Esophagus mucosa (tissue), 1 donor: ENCODE data around the gene LIMCH1. TPM values are rescaled to one million over a fixed set of nuclear protein-coding genes. Genes with fewer than 3 reads are reported as not detected.

Experiments used
- ATAC-seq: fragments of 200-7000 bp; cut with Tn5 transposase; one replicate; pipeline ENCODE4 v1.9.1; 2020
- total RNA-seq: library from RNA; stranded (reverse); gene quantifications from one replicate; pipeline ENCODE4 v1.2.4, GENCODE V29; 2023
- donor health status: DM: yes; HTN: yes; CAD: no.

Gene LIMCH1
- total RNA-seq, 1 donor from 2014 or later: 15.5 TPM

- no peak for ATAC-seq
Observed at GRCh38 chr4:41569961-41570360, 32.0 kb downstream of the LIMCH1 start.

- no peak for ATAC-seq
Observed at GRCh38 chr4:41571422-41571821, 33.5 kb downstream of the LIMCH1 start.

- no peak for ATAC-seq
Observed at GRCh38 chr4:41572516-41572915, 34.6 kb downstream of the LIMCH1 start.

- no peak for ATAC-seq
Observed at GRCh38 chr4:41572956-41573355, 35.0 kb downstream of the LIMCH1 start.

- ATAC-seq: no peak
Observed at GRCh38 chr4:41573502-41574001, 35.6 kb downstream of the LIMCH1 start.

GRCh38 chr4:41575207-41575606, 37.2 kb downstream of the LIMCH1 start:
- no peak for ATAC-seq

GRCh38 chr4:41575665-41576064, 37.7 kb downstream of the LIMCH1 start:
- ATAC-seq: no peak

- ATAC-seq: no peak
Observed at GRCh38 chr4:41579043-41579442, 41.1 kb downstream of the LIMCH1 start.

GRCh38 chr4:41579526-41579925, 41.6 kb downstream of the LIMCH1 start:
- ATAC-seq: no peak

GRCh38 chr4:41580007-41580406, 42.0 kb downstream of the LIMCH1 start:
- no peak for ATAC-seq

- ATAC-seq: no peak
Observed at GRCh38 chr4:41586675-41587225, 48.8 kb downstream of the LIMCH1 start.

- no peak for ATAC-seq
Observed at GRCh38 chr4:41587286-41587685, 49.3 kb downstream of the LIMCH1 start.

GRCh38 chr4:41590591-41590990, 52.6 kb downstream of the LIMCH1 start:
- ATAC-seq: no peak

- no peak for ATAC-seq
Observed at GRCh38 chr4:41594432-41594831, 56.5 kb downstream of the LIMCH1 start.

- no peak for ATAC-seq
Observed at GRCh38 chr4:41597494-41597893, 59.5 kb downstream of the LIMCH1 start.

- no peak for ATAC-seq
Observed at GRCh38 chr4:41598580-41598979, 60.6 kb downstream of the LIMCH1 start.

GRCh38 chr4:41599192-41599786, 61.3 kb downstream of the LIMCH1 start:
- ATAC-seq: no peak

GRCh38 chr4:41600243-41600912, 62.4 kb downstream of the LIMCH1 start:
- ATAC-seq: peak; percentile 77

- no peak for ATAC-seq
Observed at GRCh38 chr4:41601025-41601424, 63.1 kb downstream of the LIMCH1 start.

- ATAC-seq: no peak
Observed at GRCh38 chr4:41602113-41602512, 64.2 kb downstream of the LIMCH1 start.

- ATAC-seq: no peak
Observed at GRCh38 chr4:41602886-41603498, 65.0 kb downstream of the LIMCH1 start.

GRCh38 chr4:41609851-41610250, 71.9 kb downstream of the LIMCH1 start:
- no peak for ATAC-seq

- ATAC-seq: no peak
Observed at GRCh38 chr4:41610474-41610873, 72.5 kb downstream of the LIMCH1 start.
